22Rv1 (cell line): ENCODE measurements around the gene HOXD9.

ENCODE experiments used
- H3K27ac ChIP-seq: fragments of 450-650 bp; 2 replicates; pipeline ENCODE4 v1.5.1; 2017
- CTCF ChIP-seq: fragments of 450-650 bp; IDR thresholded peaks from 2 replicates; pipeline ENCODE4 v1.5.1; 2017; ENCODE audit warnings: mild to moderate bottlenecking
- ZFX ChIP-seq: fragments of 450-650 bp; IDR thresholded peaks from 2 replicates; pipeline ENCODE4 v1.6.1; 2017; ENCODE audit warnings: antibody characterized with exemption, borderline replicate concordance

HOXD9 gene

DNA sequence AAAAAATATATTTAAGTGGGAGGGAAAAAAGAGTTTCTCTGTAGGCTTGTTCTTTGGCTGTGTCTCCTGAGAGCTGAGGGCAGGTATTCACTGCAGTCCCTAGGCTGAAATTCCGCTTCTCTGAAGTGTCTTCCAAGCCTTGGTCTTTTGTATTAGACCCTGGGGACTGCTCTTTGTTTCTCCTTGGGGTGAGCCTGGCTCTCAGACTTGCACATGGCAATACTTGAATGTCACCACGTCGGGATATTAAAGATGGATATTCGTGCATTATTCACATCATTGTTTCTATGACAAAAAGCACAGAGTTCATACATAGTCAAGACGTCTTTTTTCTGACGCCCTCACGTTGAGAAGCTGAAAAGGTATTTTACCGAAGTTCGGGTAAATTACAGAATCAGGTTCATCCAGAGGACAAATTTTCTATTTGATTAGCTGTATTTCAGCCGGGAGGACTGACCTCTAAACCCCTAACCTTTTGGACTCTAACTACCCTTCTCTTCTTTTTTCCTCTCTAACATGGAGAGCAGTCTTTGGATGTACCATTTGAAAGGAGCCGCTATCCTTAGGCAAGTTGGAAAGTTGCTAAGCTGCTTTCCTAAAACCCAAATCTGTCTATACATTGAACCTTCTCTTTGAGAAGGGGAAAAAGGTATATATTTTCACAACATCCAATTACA, 32.2 kb downstream of the HOXD9 start:
- no peak overlapping the region for H3K27ac ChIP-seq
- TF ChIP-seq ZFX (no peak), CTCF (no peak)

DNA sequence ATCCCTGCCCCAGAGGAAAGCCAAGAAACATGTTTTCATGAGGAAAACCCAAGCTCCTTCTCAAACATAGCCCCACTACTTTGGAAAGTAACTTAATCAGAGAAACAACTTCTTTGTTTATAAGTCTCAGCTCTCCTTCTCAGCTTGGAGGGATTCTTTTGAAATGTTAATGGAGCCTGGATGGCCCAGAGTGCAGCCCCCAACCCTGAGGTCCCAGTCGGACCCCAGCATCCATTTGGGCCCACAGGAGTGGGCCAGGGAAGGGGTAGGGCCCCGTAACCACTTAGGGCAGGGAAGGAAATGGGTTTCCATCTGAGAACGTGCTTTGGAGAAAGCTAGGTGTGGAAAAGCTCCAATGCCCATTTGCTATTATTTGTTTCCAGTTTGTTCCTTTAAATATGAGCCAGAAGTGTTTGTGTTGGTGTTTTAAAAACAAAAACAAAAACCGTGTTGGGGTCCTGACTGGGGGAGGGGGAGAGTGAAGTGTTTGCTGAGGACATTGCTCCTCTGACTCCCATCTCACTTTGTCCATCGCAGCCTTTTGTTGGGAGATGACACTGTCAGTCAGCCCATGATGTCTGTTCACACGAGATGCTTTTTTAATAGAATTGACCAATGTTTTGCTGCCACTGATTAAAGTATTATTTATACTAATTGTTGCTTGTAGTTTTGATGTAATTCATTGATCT, 33.0 kb downstream of the HOXD9 start:
- H3K27ac ChIP-seq: no peak overlapping the region
- TF ChIP-seq ZFX: no peak
- TF ChIP-seq CTCF: no peak

- TF ChIP-seq ZFX: no peak
- no peak overlapping the region for H3K27ac ChIP-seq
Measured at GRCh38 chr2:176156301-176156806, 33.8 kb downstream of the HOXD9 start.

DNA sequence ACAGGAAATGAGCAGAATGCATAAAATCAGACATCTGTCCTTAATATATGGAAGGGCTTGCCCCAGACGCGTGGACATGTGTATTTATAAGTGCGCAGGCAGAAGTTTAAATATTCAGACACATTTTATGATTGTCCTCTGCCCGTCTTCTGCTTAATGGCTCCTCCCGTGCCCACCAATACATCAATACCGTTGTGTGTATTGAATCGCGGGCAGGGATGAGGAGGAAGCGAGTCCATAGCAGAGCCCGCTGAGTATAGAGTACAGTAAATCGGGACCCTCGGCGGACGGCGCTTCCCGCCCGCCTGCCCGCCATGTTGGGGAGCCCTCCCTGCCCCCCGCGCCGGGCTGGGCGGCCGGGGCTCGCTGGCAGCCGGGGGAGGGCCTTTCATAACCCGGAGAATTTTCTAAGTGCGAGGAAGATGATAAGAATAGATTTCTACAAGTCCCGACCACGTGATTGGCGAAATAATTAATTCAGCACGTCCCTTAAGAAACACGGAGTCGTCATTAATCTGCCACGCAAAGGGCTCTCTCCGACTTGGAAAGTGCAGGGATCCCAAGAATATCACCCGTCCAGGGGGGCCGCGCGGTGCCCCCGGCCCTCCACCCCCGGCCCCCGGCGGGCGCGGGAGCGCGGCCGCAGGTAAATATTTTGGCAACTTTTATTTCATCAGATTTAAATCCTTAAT, 34.4 kb downstream of the HOXD9 start, which contains the start of gene HOXD3:
TSS of gene HOXD3 (plus strand) at position 501 of the 692 bp plus-strand sequence. CDS start 11,808 bp downstream, outside the sequence.
- TF ChIP-seq CTCF (no peak), ZFX (no peak)
- H3K27ac ChIP-seq: no peak within 1 kb of the TSS

DNA sequence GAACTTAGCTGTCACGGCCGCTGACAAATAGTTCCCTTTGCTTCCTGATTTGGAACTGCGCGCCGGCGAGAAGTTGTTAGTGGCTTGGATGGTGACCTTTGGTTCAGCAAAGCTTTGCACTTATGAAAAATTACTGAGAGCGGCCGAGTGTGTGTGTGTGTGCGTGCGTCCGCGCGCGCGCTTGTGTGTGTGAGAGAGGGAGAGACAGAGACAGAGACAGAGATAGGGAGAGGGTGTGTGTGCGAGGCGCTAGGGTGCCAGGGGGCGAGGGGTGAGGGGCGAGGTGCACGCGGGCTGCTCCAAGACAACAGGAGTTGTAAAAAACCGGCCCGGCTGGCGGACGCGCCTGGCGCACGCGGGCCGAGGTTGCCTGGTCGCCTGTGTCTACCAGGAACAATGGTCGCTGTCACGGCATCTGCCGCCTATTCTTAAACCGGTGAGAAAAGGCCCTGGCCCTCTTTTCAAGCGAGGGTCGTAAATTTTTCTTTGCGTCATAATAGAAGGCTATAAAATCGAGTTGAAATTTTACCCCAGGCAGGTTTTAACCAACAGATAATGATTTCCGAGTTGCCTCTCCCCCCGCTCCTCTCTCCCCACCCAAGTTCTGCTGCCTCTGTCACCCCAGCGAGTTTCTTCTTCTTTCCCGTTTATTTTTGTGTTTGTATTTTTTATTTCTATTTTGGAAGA, 35.1 kb downstream of the HOXD9 start:
- TF ChIP-seq CTCF (no peak), ZFX (no peak)
- H3K27ac ChIP-seq: no peak overlapping the region

- TF ChIP-seq ZFX (no peak), CTCF (no peak)
- H3K27ac ChIP-seq: no peak overlapping the region
Measured at GRCh38 chr2:176158186-176158591, 35.7 kb downstream of the HOXD9 start.
